ENCODE measurements around the gene PEF1. TPM values are rescaled to one million over a fixed set of nuclear protein-coding genes. Genes with fewer than 3 reads are reported as not detected.

PEF1 gene
- total RNA-seq (66.5 and 73.3 TPM in 2 replicates), polyA plus RNA-seq (149 and 161 TPM in 2 replicates), polyA minus RNA-seq (133 and 137 TPM in 2 replicates), Bru-seq, nascent RNA (percentile 82 among the genes with signal in this experiment), BruChase-seq, experiment 1, labeled RNA remaining after a 6-hour chase (percentile 81 among the genes with signal in this experiment), BruChase-seq, experiment 2, labeled RNA remaining after a 2-hour chase (percentile 76 among the genes with signal in this experiment)
- 110 and 120 TPM in 2 replicates for polyA plus RNA-seq (2011; cell fraction: cytosol; rRNA removed)
- 66.4 and 77.8 TPM in 2 replicates for polyA plus RNA-seq (2011; cell fraction: nucleus; rRNA removed)
- 59.1 and 59.8 TPM in 2 replicates for polyA plus RNA-seq (2012)
- 41.0 TPM for polyA minus RNA-seq (2011; cell fraction: cytosol; rRNA and poly(A)+ RNA removed)
- polyA minus RNA-seq (2011; cell fraction: nucleus; rRNA and poly(A)+ RNA removed) = 24.5 and 30.0 TPM in 2 replicates
- long read RNA-seq, transcript PEF1-205 (4 exons, 750 nt) = minor isoform, 5 of 296 reads
- long read RNA-seq, transcript PEF1-201 (5 exons, 1,629 nt) = major isoform, 247 of 296 reads
- long read RNA-seq, partial matches to known transcripts = 19 of 296 reads
- long read RNA-seq, other reads (novel, unspliced or antisense) = 25 of 296 reads

- H3K9ac ChIP-seq (replicated peaks; ENCODE audit: extremely low read depth, insufficient read depth, low read length) = peak within 1 kb of the TSS; percentile 87
- ChIA-PET POLR2A (interaction anchor here (0.8 kb wide), 2 partner anchors 12 to 57 kb away, joined by 3 to 4 read pairs; no protein-coding TSS in a partner anchor), CTCF (interaction anchor here (0.8 to 1.4 kb wide), 10 partner anchors 9 to 171 kb away, joined by 3 to 9 read pairs (median 4); partner anchors contain the start of gene SPOCD1)
- peaks cover 22% of the 10 kb centered on the region for H3K4me1 ChIP-seq (ENCODE audit: control insufficient read depth, extremely low read depth, insufficient read depth, low read length)
- H3K27ac ChIP-seq (ENCODE audit: insufficient read depth, low read depth, low read length) = peak within 1 kb of the TSS; percentile 90
- peak within 1 kb of the TSS; percentile 53 to 93 (median 68) for H3K4me3 ChIP-seq (replicated peaks in 1 of 3; ENCODE audit: insufficient read depth in 1 of 3, low read depth in 1 of 3, low read length in 3 of 3)
- H3K79me2 ChIP-seq (ENCODE audit: control insufficient read depth, insufficient read depth, low read length) = peaks cover 36% of the 10 kb centered on the region
- H4K20me1 ChIP-seq (replicated peaks; ENCODE audit: control insufficient read depth, extremely low read depth, insufficient read depth, low read length) = no peaks in the 10 kb centered on the region
- DNase-seq (ENCODE audit: low read depth, low spot score) (peak; percentile 98), FAIRE-seq (peak; percentile 99)
- H3K9me1 ChIP-seq (replicated peaks; ENCODE audit: control insufficient read depth, extremely low read depth, insufficient read depth, low read length) = no peaks in the 10 kb centered on the region
- H2AFZ ChIP-seq (ENCODE audit: low read depth, low read length) = peak within 1 kb of the TSS; percentile 92
- intact Hi-C loops (cut with micrococcal nuclease) (loop anchor here (1.0 to 10.0 kb wide), 3 partner anchors 56 to 290 kb away; partner anchors contain the start of gene PTP4A2), dilution Hi-C loops (cut with MboI; ENCODE audit: extremely low pct_ligation_motif_present, low sequenced_read_pairs) (no loop called here)
- H3K9me3 ChIP-seq (replicated peaks; ENCODE audit: control insufficient read depth, insufficient read depth, low read length) = no peaks in the 10 kb centered on the region
- BruUV-seq (replicated peaks) = no TSS peak
- H3K4me2 ChIP-seq (ENCODE audit: insufficient read depth, low read length) = peak within 1 kb of the TSS; percentile 97
- H3K27me3 ChIP-seq (ENCODE audit: control insufficient read depth in 2 of 2, insufficient read depth in 2 of 2, low read length in 2 of 2) = no peaks in the 10 kb centered on the region
- H3K36me3 ChIP-seq (ENCODE audit: control insufficient read depth in 2 of 2, extremely low read depth in 1 of 2, insufficient read depth in 2 of 2, low read length in 2 of 2) = no peaks in the 10 kb centered on the region
- TF ChIP-seq EZH2 (IDR thresholded peaks at IDR 0.05; ENCODE audit: borderline replicate concordance, low read depth, low read length, severe bottlenecking) = no peak
- TF ChIP-seq MYC (IDR thresholded peaks at IDR 0.05; ENCODE audit: low read depth, low read length) = no peak
- TF ChIP-seq POLR2A (IDR thresholded peaks at IDR 0.05; ENCODE audit: low read depth, low read length) = peak; percentile 33
- peak; percentile 19 for TF ChIP-seq MAX (IDR thresholded peaks at IDR 0.05; ENCODE audit: insufficient read depth, insufficient read length)
- peak; percentile 36 for TF ChIP-seq JUN (IDR thresholded peaks at IDR 0.05; ENCODE audit: borderline replicate concordance, insufficient read depth, insufficient read length, low read depth)
- TF ChIP-seq POLR2AphosphoS5 (IDR thresholded peaks at IDR 0.05; ENCODE audit: insufficient read depth, low read depth, low read length) = no peak
Measured at GRCh38 chr1:31644560-31645273, at the start of gene PEF1. PEF1 (minus strand) TSS chr1:31644876; CDS start chr1:31644864, 12 bp downstream.
